IPS-18c (cell line): ENCODE results near the gene PAPOLG.

ENCODE experiments used
- H3K4me3 ChIP-seq: 2 replicates; pipeline ENCODE4 v1.7.0; 2013; ENCODE audit warnings: low read depth, mild to moderate bottlenecking, low read length, moderate library complexity; ENCODE audit not compliant: insufficient read depth
- H3K9me3 ChIP-seq: one replicate; pipeline ENCODE4 v1.6.1; 2013; ENCODE audit warnings: mild to moderate bottlenecking, low read length, moderate library complexity; ENCODE audit not compliant: control insufficient read depth, insufficient read depth

The PAPOLG gene

GRCh38 chr2:60756097-60757087, at the start of gene PAPOLG:
Gene PAPOLG (plus strand): TSS chr2:60756268. CDS start chr2:60756479, 211 bp downstream.
- Histone ChIP-seq H3K4me3 (peak within 1 kb of the TSS; percentile 98), H3K9me3 (no peaks in the 10 kb centered on the region)

GRCh38 chr2:60707750-60708371, 48.2 kb upstream of the PAPOLG start:
- H3K4me3 ChIP-seq, result no peak overlapping the region

GRCh38 chr2:60708630-60709320, 47.3 kb upstream of the PAPOLG start:
- Histone ChIP-seq H3K4me3 (no peak overlapping the region), H3K9me3 (no peaks in the 10 kb centered on the region)

More at GRCh38 chr2:60707750-60708371, 48.2 kb upstream of the PAPOLG start:
- no peaks in the 10 kb centered on the region for H3K9me3 ChIP-seq

- H3K9me3 ChIP-seq, result no peaks in the 10 kb centered on the region
- no peak overlapping the region for H3K4me3 ChIP-seq
Measured at GRCh38 chr2:60710707-60711106, 45.4 kb upstream of the PAPOLG start.

GRCh38 chr2:60715561-60715960, 40.5 kb upstream of the PAPOLG start:
- H3K4me3 ChIP-seq, result no peak overlapping the region
- H3K9me3 ChIP-seq, result no peaks in the 10 kb centered on the region

GRCh38 chr2:60717691-60718090, 38.4 kb upstream of the PAPOLG start:
- Histone ChIP-seq H3K9me3 (no peaks in the 10 kb centered on the region), H3K4me3 (no peak overlapping the region)

- no peaks in the 10 kb centered on the region for H3K9me3 ChIP-seq
- H3K4me3 ChIP-seq, result no peak overlapping the region
Measured at GRCh38 chr2:60719331-60719730, 36.7 kb upstream of the PAPOLG start.

GRCh38 chr2:60725466-60725865, 30.6 kb upstream of the PAPOLG start:
- peaks cover 2% of the 10 kb centered on the region for H3K9me3 ChIP-seq
- H3K4me3 ChIP-seq, result no peak overlapping the region

- peaks cover 2% of the 10 kb centered on the region for H3K9me3 ChIP-seq
- no peak overlapping the region for H3K4me3 ChIP-seq
Measured at GRCh38 chr2:60728855-60729254, 27.2 kb upstream of the PAPOLG start.

GRCh38 chr2:60735496-60736250, 20.4 kb upstream of the PAPOLG start:
- H3K4me3 ChIP-seq, result peak overlapping the region; percentile 42
- peaks cover 2% of the 10 kb centered on the region for H3K9me3 ChIP-seq

- Histone ChIP-seq H3K9me3 (peaks cover 2% of the 10 kb centered on the region), H3K4me3 (no peak overlapping the region)
Measured at GRCh38 chr2:60738679-60739078, 17.4 kb upstream of the PAPOLG start.

- no peak overlapping the region for H3K4me3 ChIP-seq
- H3K9me3 ChIP-seq, result peaks cover 2% of the 10 kb centered on the region
Measured at GRCh38 chr2:60739156-60739555, 16.9 kb upstream of the PAPOLG start.

GRCh38 chr2:60741576-60741975, 14.5 kb upstream of the PAPOLG start:
- Histone ChIP-seq H3K9me3 (peaks cover 2% of the 10 kb centered on the region), H3K4me3 (no peak overlapping the region)

GRCh38 chr2:60742419-60742818, 13.6 kb upstream of the PAPOLG start:
- Histone ChIP-seq H3K4me3 (no peak overlapping the region), H3K9me3 (peaks cover 2% of the 10 kb centered on the region)

- H3K9me3 ChIP-seq, result no peaks in the 10 kb centered on the region
- no peak overlapping the region for H3K4me3 ChIP-seq
Measured at GRCh38 chr2:60745330-60745729, 10.7 kb upstream of the PAPOLG start.

GRCh38 chr2:60745761-60746160, 10.3 kb upstream of the PAPOLG start:
- Histone ChIP-seq H3K9me3 (no peaks in the 10 kb centered on the region), H3K4me3 (no peak overlapping the region)

- no peak overlapping the region for H3K4me3 ChIP-seq
- no peaks in the 10 kb centered on the region for H3K9me3 ChIP-seq
Measured at GRCh38 chr2:60746318-60746717, 9.8 kb upstream of the PAPOLG start.
